Measurements from ENCODE around the gene CASKIN2.
A peak's percentile ranks its signal among the peaks of the same experiment; 100 is the strongest.

Gene CASKIN2

GRCh38 chr17:75515496-75516254, at the start of gene CASKIN2:
Gene CASKIN2, minus strand, starts transcription at chr17:75515537. Its CDS starts 1,733 bp downstream, at chr17:75513804.
- TF ChIP-seq CTCF (conservative IDR thresholded peaks at IDR 0.05; ENCODE audit: low read depth, low read length): peak; percentile 94
- no peak for DNase-seq (ENCODE audit: low read depth)
- peak within 1 kb of the TSS; percentile 71 for H3K4me3 ChIP-seq (ENCODE audit: low read length)

GRCh38 chr17:75565066-75565465, 49.7 kb upstream of the CASKIN2 start:
- no peak for TF ChIP-seq CTCF (conservative IDR thresholded peaks at IDR 0.05; ENCODE audit: low read depth, low read length)
- no peak for DNase-seq (ENCODE audit: low read depth)

GRCh38 chr17:75564195-75564594, 48.9 kb upstream of the CASKIN2 start:
- no peak for TF ChIP-seq CTCF (conservative IDR thresholded peaks at IDR 0.05; ENCODE audit: low read depth, low read length)
- DNase-seq (ENCODE audit: low read depth): no peak
- no peak overlapping the region for H3K4me3 ChIP-seq (ENCODE audit: low read length)

More at GRCh38 chr17:75565066-75565465, 49.7 kb upstream of the CASKIN2 start:
- H3K4me3 ChIP-seq (ENCODE audit: low read length): no peak overlapping the region

GRCh38 chr17:75563063-75563758, 47.9 kb upstream of the CASKIN2 start:
- TF ChIP-seq CTCF (conservative IDR thresholded peaks at IDR 0.05; ENCODE audit: low read depth, low read length): no peak
- DNase-seq (ENCODE audit: low read depth): no peak
- no peak overlapping the region for H3K4me3 ChIP-seq (ENCODE audit: low read length)

- no peak for DNase-seq (ENCODE audit: low read depth)
- no peak overlapping the region for H3K4me3 ChIP-seq (ENCODE audit: low read length)
- TF ChIP-seq CTCF (conservative IDR thresholded peaks at IDR 0.05; ENCODE audit: low read depth, low read length): no peak
Measured at GRCh38 chr17:75561927-75562603, 46.7 kb upstream of the CASKIN2 start.

GRCh38 chr17:75559958-75560533, 44.7 kb upstream of the CASKIN2 start:
- TF ChIP-seq CTCF (conservative IDR thresholded peaks at IDR 0.05; ENCODE audit: low read depth, low read length): no peak
- DNase-seq (ENCODE audit: low read depth): no peak
- no peak overlapping the region for H3K4me3 ChIP-seq (ENCODE audit: low read length)
